ENCODE measurements around the gene CLDN9.
A peak's percentile ranks its signal among the peaks of the same experiment; 100 is the strongest.

The CLDN9 gene

DNA sequence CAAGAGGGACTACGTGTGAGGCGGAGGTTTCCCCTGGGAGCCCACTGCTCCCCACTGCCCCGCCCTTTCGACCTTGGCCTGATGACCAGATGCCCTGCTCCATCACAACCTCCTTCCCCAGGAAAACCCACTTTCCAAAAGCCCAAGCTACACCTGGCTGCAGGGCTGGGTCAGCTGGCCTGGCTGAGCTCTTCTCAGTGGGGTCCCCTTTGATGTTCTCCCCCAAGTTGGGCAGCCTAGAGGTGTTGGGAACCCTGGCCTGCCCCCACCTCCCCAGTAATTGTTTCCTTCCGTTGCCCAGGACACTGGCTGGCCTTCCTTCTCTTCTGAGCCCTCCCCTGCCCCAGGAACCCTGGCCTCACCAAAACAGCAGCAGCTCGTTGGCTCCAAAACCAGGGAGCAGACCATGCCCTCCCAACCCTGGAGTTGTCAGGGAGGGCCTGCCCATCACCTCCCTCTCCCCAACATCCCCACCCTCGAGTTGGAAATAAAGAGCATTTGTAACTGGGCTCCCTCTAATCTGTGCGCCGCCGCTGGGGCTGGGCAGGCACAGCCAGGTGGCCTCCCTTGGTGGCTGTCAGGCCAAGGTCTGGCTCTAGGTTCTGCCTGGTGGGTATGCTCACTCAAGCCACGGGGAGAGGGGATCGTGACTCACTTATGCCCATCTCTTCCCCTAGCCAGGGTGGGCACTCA, 1.4 kb downstream of the CLDN9 start:
- H3K27ac ChIP-seq, result no peak overlapping the region
- H3K4me3 ChIP-seq, result no peak overlapping the region

DNA sequence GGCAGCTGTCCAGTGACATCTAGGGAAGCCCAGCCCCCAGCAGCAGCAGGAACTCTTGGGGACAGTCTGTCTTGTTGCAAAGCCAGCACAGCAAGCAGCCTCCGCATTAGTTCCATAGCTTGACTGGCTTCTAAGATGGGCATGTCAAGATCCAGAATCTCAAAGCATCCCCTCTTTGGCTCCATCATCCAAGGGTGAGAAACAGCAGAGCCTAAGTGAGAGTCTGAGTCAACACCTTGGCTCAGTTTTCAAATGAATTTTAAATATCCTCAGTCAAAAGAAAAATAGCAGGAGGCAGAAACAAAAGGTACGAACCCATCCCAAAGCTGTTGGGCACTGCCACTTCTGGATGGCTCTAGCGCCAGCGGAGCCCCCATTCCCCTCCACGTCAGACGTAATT, 2.2 kb downstream of the CLDN9 start:
- no peak overlapping the region for H3K27ac ChIP-seq
- H3K4me3 ChIP-seq, result no peak overlapping the region

GRCh38 chr16:3015865-3016521, 3.3 kb downstream of the CLDN9 start:
- no peak overlapping the region for H3K27ac ChIP-seq
- no peak overlapping the region for H3K4me3 ChIP-seq

DNA sequence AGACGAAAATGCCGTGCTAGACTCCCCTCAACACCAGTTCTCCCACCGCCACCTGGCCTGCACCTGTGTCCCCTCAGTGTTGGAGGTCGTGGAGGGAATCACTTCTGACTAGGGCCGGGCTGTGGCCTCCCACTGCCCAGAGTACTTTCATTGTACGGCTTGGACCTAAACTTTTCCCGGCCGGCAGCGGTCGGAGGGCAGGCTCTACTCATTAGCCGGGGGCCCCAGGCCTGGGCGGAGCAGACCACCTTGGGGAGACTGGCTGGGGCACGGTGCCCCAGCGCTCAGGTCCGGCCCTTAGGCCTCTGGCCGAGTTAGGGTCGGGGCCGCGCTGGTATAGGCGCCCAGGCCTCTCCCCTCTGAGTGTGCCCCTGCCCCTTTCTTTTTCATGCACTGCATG, 4.6 kb downstream of the CLDN9 start:
- no peak overlapping the region for H3K4me3 ChIP-seq
- no peak overlapping the region for H3K27ac ChIP-seq

- H3K4me3 ChIP-seq, result no peak within 1 kb of the TSS
- no peak within 1 kb of the TSS for H3K27ac ChIP-seq
Measured at GRCh38 chr16:3017794-3018506, 5.2 kb downstream of the CLDN9 start, which contains the start of gene CLDN6. Gene CLDN6, minus strand, starts transcription at chr16:3018183. Its CDS starts 2,162 bp downstream, at chr16:3016021.

DNA sequence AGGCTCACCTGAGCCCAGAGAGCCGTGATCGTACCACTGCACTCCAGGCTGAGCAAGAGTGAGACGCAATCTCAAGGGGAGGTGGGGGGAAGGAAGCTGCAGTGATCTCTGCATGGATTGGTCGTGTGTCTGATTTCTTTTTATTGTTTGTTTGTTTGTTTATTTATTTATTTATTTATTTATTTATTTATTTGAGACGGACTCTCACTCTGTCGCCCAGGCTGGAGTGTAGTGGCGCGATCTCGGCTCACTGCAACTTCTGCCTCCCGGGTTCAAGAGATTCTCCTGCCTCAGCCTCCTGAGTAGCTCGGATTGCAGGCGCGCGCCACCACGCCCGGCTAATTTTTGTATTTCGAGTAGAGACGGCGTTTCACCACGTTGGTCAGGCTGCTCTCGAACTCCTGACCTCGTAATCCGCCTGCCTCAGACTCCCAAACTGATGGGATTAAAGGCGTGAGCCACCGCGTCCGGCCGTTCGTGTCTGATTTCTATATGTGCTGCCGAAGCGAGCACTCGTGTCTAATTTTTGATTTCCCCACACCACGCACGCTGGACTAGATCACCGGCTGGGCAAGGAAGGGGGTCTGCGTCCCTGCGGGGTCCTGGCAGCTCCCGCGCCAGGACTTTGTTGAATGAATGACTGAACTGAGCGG, 7.0 kb downstream of the CLDN9 start:
- Histone ChIP-seq H3K27ac (peak overlapping the region in 17 of 21 experiments; percentile 50 to 98 (median 94)), H3K4me3 (peak overlapping the region; percentile 50 to 72 (median 64))

GRCh38 chr16:3020247-3020603, 7.5 kb downstream of the CLDN9 start, which contains the start of gene TNFRSF12A:
Gene TNFRSF12A, plus strand, starts transcription at chr16:3020368. Its CDS starts 30 bp downstream, at chr16:3020398.
- H3K27ac ChIP-seq, result peak within 1 kb of the TSS; percentile 72 to 98 (median 94)
- peak within 1 kb of the TSS; percentile 50 to 72 (median 64) for H3K4me3 ChIP-seq

DNA sequence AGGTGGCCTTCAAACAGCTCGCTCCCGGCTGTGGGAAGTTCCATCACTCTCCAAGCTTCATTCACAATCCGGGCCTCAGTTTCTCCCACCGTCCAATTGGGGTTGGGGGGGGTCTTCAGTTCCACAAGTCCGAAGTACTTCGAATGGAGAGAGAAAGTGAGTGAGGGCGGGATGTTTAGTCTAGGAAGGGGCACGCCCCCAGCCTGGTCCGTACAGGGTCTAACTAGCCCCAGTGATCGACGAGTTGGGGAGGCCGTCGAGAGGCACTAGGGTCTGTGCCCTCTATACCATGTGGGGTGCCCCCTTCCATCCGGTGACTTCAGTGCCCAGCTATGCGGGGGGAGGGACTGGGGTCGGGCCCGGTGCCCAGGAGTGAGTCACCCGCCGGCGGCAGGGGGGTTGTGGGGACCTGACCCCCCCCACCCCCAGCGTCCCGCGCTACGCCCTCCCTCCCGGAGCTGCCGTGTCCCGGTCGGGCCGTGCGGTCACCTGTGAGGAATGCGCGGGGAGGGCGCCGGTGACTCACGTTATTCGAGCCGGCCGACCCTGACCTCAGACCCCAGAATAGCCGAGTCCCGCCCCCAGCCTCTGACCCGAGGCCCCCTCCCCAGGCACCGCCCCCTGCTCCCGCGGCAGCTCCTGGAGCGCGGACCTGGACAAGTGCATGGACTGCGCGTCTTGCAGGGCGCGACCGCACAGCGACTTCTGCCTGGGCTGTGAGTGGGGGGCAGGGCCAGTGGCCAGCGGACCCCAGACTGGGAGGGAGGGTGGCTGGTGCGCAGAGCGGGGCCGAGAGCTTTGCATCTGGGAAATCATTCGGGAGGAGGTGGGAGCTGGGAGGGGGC, 8.1 kb downstream of the CLDN9 start:
- H3K27ac ChIP-seq, result peak overlapping the region; percentile 72 to 98 (median 94)
- H3K4me3 ChIP-seq, result peak overlapping the region; percentile 50 to 72 (median 64)

- peak overlapping the region; percentile 72 to 98 (median 94) for H3K27ac ChIP-seq
Measured at GRCh38 chr16:3021449-3022207, 8.9 kb downstream of the CLDN9 start.

GRCh38 chr16:3022208-3022683, 9.5 kb downstream of the CLDN9 start:
- Histone ChIP-seq H3K27ac (peak overlapping the region in 20 of 21 experiments; percentile 85 to 98 (median 94)), H3K4me3 (peak overlapping the region; percentile 56 to 72 (median 64))

More at GRCh38 chr16:3021449-3022207, 8.9 kb downstream of the CLDN9 start:
- H3K4me3 ChIP-seq, result peak overlapping the region; percentile 50 to 72 (median 64)

DNA sequence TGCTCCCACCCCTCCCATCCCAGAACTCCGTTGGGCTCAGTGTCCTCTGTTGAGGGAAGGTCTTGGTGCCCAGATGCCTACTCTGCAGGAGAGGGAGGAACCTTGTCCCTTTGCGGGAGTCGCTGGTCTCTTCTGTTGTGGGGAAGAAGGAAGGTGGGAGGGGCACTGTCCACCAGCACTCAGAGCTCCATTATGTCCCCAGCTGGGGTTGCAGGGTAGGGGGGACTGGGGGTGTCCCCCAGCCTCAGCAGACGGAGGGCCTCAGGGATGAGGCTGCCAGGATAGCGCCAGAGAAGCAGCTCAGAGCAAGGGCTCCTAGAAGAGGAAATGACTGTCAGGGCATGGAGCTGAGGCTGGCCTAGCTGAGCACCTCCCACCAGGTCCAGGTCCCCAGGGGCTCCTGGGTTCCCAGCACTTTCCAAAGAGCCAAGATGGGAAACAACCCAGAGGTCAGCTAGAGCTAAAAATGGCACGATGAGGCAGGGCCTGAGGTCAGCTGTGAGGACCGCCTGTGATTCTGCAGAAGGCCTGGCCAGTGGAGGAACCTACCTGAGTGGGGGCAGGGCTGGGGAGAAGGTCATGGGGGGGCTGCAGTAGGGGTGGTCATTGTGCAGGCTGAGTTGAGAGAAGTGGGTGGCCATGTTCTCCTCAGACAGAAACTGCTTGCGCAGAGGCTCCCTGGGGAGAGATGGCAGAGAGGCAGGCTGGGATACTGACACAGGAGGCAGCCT, 10.1 kb downstream of the CLDN9 start:
- peak overlapping the region in 20 of 21 experiments; percentile 85 to 98 (median 94) for H3K27ac ChIP-seq
- peak overlapping the region; percentile 34 to 72 (median 64) for H3K4me3 ChIP-seq

DNA sequence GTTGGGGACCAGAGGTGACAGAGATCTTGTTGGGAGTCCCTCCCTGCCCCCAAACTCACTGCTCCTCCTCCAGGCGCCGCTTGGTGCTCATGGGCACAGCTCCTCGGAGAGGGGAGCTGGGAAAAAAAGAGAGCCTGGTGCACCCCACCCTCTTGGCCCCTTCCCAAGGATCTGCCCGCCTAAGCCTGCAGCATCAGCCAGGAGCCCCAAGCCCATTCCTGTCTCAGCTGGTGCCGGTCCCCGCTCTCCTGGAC, 10.6 kb downstream of the CLDN9 start:
- Histone ChIP-seq H3K4me3 (peak overlapping the region; percentile 34 to 72 (median 64)), H3K27ac (peak overlapping the region; percentile 60 to 98 (median 94))

- peak within 1 kb of the TSS; percentile 60 to 98 (median 94) for H3K27ac ChIP-seq
- H3K4me3 ChIP-seq, result peak within 1 kb of the TSS; percentile 34 to 72 (median 64)
Measured at GRCh38 chr16:3023669-3024478, 11.2 kb downstream of the CLDN9 start, which contains the start of the genes HCFC1R1 and THOC6. Gene HCFC1R1, minus strand, starts transcription at chr16:3023942. Its CDS starts 1 bp downstream, at chr16:3023941. Gene THOC6, plus strand, starts transcription at chr16:3024035. Its CDS starts 292 bp downstream, at chr16:3024327.

- no peak overlapping the region for H3K27ac ChIP-seq
Measured at GRCh38 chr16:3025032-3026002, 12.6 kb downstream of the CLDN9 start.

GRCh38 chr16:3026003-3026378, 13.3 kb downstream of the CLDN9 start:
- no peak overlapping the region for H3K27ac ChIP-seq
- no peak overlapping the region for H3K4me3 ChIP-seq

More at GRCh38 chr16:3025032-3026002, 12.6 kb downstream of the CLDN9 start:
- no peak overlapping the region for H3K4me3 ChIP-seq
